Central memory CD8-positive, alpha-beta T cell (primary cell): ENCODE data around the gene BACH2.
"Not testable (repeated sequence)": the region's sequence is repeated elsewhere in the genome, so short reads cannot be mapped to it uniquely, and the experiment has no call there.

Experiments used
- ATAC-seq: fragments of 150-1000 bp; cut with Tn5 transposase; replicated peaks from 2 replicates; pipeline ENCODE4 v1.10.0; 2022; ENCODE audit warnings: mild to moderate bottlenecking, moderate FRiP score, moderate number of reproducible peaks; ENCODE audit not compliant: poor library complexity, severe bottlenecking; ENCODE audit errors: extremely low read depth
- DNase-seq, 2 donors: peaks; one replicate each; pipeline ENCODE4 v3.0.0; 2021; ENCODE audit warnings: low spot score in 2 of 2
- H3K27ac Mint-ChIP-seq: one replicate; pipeline ENCODE4 v1.8.0; 2022; ENCODE audit warnings: low read depth, mild to moderate bottlenecking, moderate library complexity, mixed read lengths
- H3K27me3 Mint-ChIP-seq: one replicate; pipeline ENCODE4 v1.8.0; 2022; ENCODE audit warnings: mixed read lengths
- H3K36me3 Mint-ChIP-seq: one replicate; pipeline ENCODE4 v1.8.0; 2022; ENCODE audit warnings: mild to moderate bottlenecking, moderate library complexity, mixed read lengths; ENCODE audit not compliant: insufficient read depth
- H3K4me1 Mint-ChIP-seq: one replicate; pipeline ENCODE4 v1.8.0; 2022; ENCODE audit warnings: mixed read lengths
- H3K4me3 Mint-ChIP-seq: one replicate; pipeline ENCODE4 v1.8.0; 2022; ENCODE audit warnings: mild to moderate bottlenecking, moderate library complexity, mixed read lengths
- H3K9me3 Mint-ChIP-seq: one replicate; pipeline ENCODE4 v1.8.0; 2022; ENCODE audit warnings: mixed read lengths

BACH2 gene

GRCh38 chr6:90048206-90048967 lies 248.3 kb downstream of the BACH2 start:
- Mint-ChIP-seq H3K4me1 (peaks cover 6% of the 10 kb centered on the region), H3K4me3 (no peak overlapping the region), H3K27me3 (no peaks in the 10 kb centered on the region), H3K36me3 (no peaks in the 10 kb centered on the region), H3K27ac (no peak overlapping the region), H3K9me3 (no peaks in the 10 kb centered on the region)
- DNase-seq = no peak
- ATAC-seq = no peak

DNA sequence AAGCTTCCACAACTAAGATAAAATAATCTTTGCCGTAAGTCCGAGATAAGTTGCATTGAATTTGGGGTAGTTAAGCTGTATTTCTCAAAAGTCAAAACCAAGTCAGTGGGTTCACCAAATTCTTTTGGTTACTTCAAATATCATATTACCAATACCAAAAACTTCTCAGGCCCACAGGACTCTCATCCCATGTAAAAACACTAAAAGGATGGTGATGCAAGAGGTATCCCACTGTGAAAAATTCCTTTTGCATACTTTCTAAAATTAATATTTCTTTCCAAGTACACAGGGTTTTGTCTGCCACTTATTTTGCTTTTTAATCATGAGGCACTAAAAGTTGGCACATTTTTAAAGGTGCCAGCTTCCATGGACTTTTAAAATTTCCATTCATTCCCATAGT lies 251.1 kb downstream of the BACH2 start:
- Mint-ChIP-seq H3K9me3 (no peaks in the 10 kb centered on the region), H3K27me3 (no peaks in the 10 kb centered on the region), H3K4me1 (peaks cover 6% of the 10 kb centered on the region), H3K4me3 (no peak overlapping the region), H3K36me3 (no peaks in the 10 kb centered on the region), H3K27ac (no peak overlapping the region)
- ATAC-seq = no peak
- DNase-seq = no peak

GRCh38 chr6:90044833-90045381 lies 251.7 kb downstream of the BACH2 start:
- Mint-ChIP-seq H3K27ac (no peak overlapping the region), H3K4me1 (peaks cover 6% of the 10 kb centered on the region), H3K27me3 (no peaks in the 10 kb centered on the region), H3K4me3 (no peak overlapping the region), H3K9me3 (no peaks in the 10 kb centered on the region), H3K36me3 (no peaks in the 10 kb centered on the region)
- DNase-seq = no peak
- no peak for ATAC-seq

DNA sequence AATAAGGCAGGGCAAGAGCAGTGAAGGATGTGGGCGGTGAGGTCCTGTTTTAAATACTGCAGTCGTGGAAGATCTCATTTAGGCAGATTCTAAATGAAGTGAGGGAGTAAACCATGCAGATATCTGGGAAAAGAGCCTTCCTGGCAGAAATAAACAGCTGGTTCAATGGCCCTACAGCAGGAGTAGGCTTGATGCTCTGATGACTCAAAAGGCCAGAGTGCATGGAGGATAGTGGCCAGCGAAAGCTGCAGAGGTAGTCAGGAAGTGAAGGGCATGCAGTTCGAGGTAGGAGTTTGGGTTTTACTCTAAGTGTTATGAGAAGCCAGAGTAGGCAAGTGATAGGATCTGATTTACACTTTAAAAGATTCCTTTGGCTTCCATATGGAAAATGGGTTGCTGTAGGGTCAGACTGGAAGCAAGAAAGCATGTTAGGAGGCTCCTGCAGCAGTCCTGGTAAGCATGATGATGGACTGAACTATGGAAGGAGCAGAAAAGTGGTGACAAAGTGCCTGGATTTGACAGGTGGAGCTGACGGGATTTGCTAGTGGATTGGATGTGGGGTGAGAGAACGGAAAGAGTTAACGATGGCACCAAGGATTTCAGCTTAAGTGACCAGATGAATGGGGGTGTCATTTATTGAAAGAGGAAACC lies 252.3 kb downstream of the BACH2 start:
- Mint-ChIP-seq H3K27me3 (no peaks in the 10 kb centered on the region), H3K27ac (no peak overlapping the region), H3K36me3 (no peaks in the 10 kb centered on the region), H3K4me3 (no peak overlapping the region), H3K4me1 (peaks cover 6% of the 10 kb centered on the region), H3K9me3 (no peaks in the 10 kb centered on the region)
- no peak for DNase-seq
- no peak for ATAC-seq

DNA sequence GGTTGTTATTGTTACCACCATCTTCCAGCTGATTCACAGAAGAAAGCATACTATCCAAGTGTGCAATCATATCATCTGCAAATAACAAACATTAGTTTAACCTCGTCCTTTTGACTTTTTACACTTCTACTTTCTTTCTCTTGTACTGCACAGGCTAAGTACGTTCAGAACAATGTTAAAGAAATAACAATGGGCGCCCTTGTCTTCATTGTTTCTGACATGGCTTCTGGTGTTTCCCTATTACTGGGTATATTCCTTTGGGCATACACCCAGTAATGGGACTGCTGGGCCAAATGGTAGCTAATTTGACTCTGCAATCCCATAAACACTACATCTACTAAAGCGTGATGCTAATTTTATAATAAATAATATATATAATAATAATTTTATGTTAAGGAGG lies 255.7 kb downstream of the BACH2 start:
- H3K27me3 Mint-ChIP-seq = no peaks in the 10 kb centered on the region
- no peak overlapping the region for H3K27ac Mint-ChIP-seq
- H3K4me1 Mint-ChIP-seq = peaks cover 3% of the 10 kb centered on the region
- DNase-seq (no peak), ATAC-seq (no peak)
- H3K9me3 Mint-ChIP-seq = no peaks in the 10 kb centered on the region
- no peak overlapping the region for H3K4me3 Mint-ChIP-seq
- no peaks in the 10 kb centered on the region for H3K36me3 Mint-ChIP-seq

DNA sequence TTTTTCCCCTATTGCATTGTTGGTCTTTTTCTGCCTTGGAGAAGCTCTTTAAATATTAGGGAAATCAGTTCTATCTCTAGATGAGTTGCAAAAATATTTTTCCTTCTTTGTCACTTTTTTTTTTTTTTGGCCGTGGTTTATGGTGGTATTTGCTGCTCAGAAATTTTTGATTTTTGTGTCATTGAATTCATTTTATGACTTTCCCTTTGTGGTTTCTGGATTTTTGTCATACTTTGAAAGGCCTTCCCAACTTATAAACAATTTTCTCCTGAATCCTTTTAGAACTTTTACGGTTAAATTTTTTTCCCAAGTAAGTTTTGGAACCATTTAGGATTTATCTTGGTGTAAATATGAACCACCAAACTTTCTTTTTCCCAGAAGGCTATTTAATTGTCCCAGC lies 256.7 kb downstream of the BACH2 start:
- H3K27ac Mint-ChIP-seq = no peak overlapping the region
- peaks cover 9% of the 10 kb centered on the region for H3K4me1 Mint-ChIP-seq
- no peaks in the 10 kb centered on the region for H3K27me3 Mint-ChIP-seq
- no peak overlapping the region for H3K4me3 Mint-ChIP-seq
- ATAC-seq (no peak), DNase-seq (no peak)
- H3K36me3 Mint-ChIP-seq = no peaks in the 10 kb centered on the region
- H3K9me3 Mint-ChIP-seq = no peaks in the 10 kb centered on the region

GRCh38 chr6:90038961-90039653 lies 257.5 kb downstream of the BACH2 start:
- Mint-ChIP-seq H3K27me3 (no peaks in the 10 kb centered on the region), H3K9me3 (no peaks in the 10 kb centered on the region), H3K4me3 (no peak overlapping the region), H3K4me1 (peaks cover 13% of the 10 kb centered on the region), H3K27ac (no peak overlapping the region), H3K36me3 (no peaks in the 10 kb centered on the region)
- no peak for DNase-seq
- ATAC-seq = no peak

GRCh38 chr6:90036963-90037362 lies 259.7 kb downstream of the BACH2 start:
- Mint-ChIP-seq H3K27me3 (no peaks in the 10 kb centered on the region), H3K4me1 (peaks cover 13% of the 10 kb centered on the region), H3K4me3 (no peak overlapping the region), H3K9me3 (no peaks in the 10 kb centered on the region), H3K27ac (no peak overlapping the region), H3K36me3 (no peaks in the 10 kb centered on the region)
- ATAC-seq = no peak
- no peak for DNase-seq

GRCh38 chr6:90035047-90035723 lies 261.5 kb downstream of the BACH2 start:
- no peak for ATAC-seq
- no peaks in the 10 kb centered on the region for H3K36me3 Mint-ChIP-seq
- no peak overlapping the region for H3K4me3 Mint-ChIP-seq
- no peaks in the 10 kb centered on the region for H3K9me3 Mint-ChIP-seq
- peak overlapping the region; percentile 29 for H3K27ac Mint-ChIP-seq
- no peak for DNase-seq
- H3K4me1 Mint-ChIP-seq = peaks cover 16% of the 10 kb centered on the region
- no peaks in the 10 kb centered on the region for H3K27me3 Mint-ChIP-seq

GRCh38 chr6:90033746-90034271 lies 262.8 kb downstream of the BACH2 start:
- no peak for ATAC-seq
- H3K36me3 Mint-ChIP-seq = no peaks in the 10 kb centered on the region
- peaks cover 30% of the 10 kb centered on the region for H3K4me1 Mint-ChIP-seq
- H3K27me3 Mint-ChIP-seq = no peaks in the 10 kb centered on the region
- H3K4me3 Mint-ChIP-seq = no peak overlapping the region
- no peak overlapping the region for H3K27ac Mint-ChIP-seq
- no peaks in the 10 kb centered on the region for H3K9me3 Mint-ChIP-seq
- DNase-seq = no peak

DNA sequence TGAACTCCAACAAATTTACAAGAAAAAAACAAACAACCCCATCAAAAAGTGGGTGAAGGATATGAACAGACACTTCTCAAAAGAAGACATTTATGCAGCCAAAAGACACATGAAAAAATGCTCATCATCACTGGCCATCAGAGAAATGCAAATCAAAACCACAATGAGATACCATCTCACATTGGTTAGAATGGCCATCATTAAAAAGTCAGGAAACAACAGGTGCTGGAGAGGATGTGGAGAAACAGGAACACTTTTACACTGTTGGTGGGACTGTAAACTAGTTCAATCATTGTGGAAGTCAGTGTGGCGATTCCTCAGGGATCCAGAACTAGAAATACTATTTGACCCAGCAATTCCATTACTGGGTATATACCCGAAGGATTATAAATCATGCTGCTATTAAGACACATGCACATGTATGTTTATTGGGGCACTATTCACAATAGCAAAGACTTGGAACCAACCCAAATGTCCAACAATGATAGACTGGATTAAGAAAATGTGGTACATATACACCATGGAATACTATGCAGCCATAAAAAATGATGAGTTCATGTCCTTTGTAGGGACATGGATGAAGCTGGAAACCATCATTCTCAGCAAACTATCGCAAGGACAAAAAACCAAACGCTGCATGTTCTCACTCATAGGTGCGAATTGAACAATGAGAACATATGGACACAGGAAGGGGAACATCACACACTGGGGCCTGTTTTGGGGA lies 264.0 kb downstream of the BACH2 start:
- not testable (repeated sequence) for H3K27ac Mint-ChIP-seq, ATAC-seq, DNase-seq, H3K9me3 Mint-ChIP-seq, H3K36me3 Mint-ChIP-seq, H3K27me3 Mint-ChIP-seq, H3K4me3 Mint-ChIP-seq
- H3K4me1 Mint-ChIP-seq = peaks cover 37% of the 10 kb centered on the region
